22Rv1 (cell line): ENCODE data around the gene NTN1.

ENCODE experiments used
- ZFX ChIP-seq: fragments of 450-650 bp; IDR thresholded peaks from 2 replicates; pipeline ENCODE4 v1.6.1; 2017; ENCODE audit warnings: antibody characterized with exemption, borderline replicate concordance
- TF ChIP-seq, protein P1 (sequence below): fragments of 450-650 bp; IDR thresholded peaks from 2 replicates; pipeline ENCODE4 v1.5.1; 2017; ENCODE audit warnings: mild to moderate bottlenecking

GRCh38 chr17:9124554-9124935 is 103.2 kb downstream of the NTN1 start:
- TF ChIP-seq, protein P1, sequence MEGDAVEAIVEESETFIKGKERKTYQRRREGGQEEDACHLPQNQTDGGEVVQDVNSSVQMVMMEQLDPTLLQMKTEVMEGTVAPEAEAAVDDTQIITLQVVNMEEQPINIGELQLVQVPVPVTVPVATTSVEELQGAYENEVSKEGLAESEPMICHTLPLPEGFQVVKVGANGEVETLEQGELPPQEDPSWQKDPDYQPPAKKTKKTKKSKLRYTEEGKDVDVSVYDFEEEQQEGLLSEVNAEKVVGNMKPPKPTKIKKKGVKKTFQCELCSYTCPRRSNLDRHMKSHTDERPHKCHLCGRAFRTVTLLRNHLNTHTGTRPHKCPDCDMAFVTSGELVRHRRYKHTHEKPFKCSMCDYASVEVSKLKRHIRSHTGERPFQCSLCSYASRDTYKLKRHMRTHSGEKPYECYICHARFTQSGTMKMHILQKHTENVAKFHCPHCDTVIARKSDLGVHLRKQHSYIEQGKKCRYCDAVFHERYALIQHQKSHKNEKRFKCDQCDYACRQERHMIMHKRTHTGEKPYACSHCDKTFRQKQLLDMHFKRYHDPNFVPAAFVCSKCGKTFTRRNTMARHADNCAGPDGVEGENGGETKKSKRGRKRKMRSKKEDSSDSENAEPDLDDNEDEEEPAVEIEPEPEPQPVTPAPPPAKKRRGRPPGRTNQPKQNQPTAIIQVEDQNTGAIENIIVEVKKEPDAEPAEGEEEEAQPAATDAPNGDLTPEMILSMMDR, result no peak
- no peak for TF ChIP-seq ZFX
